ENCODE results near the gene P4HA2.

The P4HA2 gene

DNA sequence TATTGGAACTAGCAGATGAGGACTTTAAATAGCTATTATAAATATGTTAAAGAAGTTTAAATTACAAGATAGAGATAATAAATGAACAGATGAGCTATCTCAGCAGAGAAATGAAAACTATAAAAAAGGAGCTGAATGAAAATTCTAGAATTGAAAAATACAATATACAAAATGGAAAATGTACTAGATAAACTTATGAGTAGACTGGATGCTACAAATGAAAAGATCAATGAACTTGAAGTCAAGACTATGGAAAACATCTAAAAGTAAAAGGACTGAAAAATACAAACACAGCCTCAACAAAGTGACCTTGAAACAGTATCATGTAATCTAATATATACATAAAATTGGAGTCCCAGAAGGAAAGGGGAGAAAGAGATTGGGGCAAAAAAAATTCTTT, 19.2 kb upstream of the P4HA2 start:
- no peak for DNase-seq

DNA sequence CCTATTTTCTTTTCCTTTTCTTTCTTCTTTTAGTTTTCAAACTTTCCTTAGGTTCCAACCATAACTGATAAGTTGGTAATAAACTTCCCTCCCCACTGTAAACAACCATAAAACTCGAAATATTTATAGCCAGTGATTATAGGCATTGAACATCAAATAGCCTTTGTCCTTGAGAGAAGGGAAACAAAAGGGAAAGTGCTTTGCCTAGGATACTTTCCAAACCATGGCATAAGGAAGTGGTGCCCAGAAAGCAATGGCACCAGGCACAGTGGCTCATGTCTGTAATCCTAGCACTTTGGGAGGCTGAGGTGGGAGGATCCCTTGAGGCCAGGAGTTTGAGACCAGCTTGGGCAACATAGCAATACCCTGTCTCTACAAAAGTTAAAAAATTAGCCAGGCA, 17.9 kb upstream of the P4HA2 start:
- no peak for DNase-seq

DNA sequence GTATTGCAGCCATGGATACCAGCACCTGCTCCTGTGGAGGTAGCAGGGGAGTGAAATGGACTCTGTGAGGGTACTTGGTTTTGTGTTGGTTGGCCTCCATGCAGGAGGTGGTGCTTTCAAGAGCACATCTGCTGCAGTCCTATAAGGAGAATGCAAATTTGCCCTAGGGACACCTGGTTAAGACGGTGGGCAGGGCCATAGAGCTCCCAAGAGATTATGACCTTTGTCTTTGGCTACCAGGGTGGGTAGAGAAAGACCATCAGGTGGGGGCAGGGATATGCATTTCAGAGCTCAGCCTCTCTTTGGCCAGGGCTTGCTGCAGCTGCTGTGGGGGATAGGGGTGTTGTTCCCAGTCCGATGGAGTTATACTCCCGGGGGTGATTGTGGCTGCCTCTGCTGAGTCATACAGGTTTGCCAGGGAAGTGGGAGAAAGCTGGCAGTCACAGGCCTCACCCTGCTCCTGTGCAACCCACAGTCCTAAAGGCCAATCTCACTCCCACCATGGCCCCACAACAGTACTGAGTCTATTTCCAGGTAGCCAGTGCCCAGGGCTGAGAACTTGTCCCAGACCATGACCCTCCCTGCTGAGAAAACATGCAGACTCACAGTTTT, 15.8 kb upstream of the P4HA2 start:
- no peak for DNase-seq

GRCh38 chr5:132239776-132240175, 12.1 kb upstream of the P4HA2 start:
- no peak for DNase-seq

GRCh38 chr5:132238901-132239500, 11.3 kb upstream of the P4HA2 start:
- no peak for DNase-seq

- peak; percentile 33 to 60 for DNase-seq
These were observed 10.6 kb upstream of the P4HA2 start for GRCh38 chr5:132238169-132238744.

DNA sequence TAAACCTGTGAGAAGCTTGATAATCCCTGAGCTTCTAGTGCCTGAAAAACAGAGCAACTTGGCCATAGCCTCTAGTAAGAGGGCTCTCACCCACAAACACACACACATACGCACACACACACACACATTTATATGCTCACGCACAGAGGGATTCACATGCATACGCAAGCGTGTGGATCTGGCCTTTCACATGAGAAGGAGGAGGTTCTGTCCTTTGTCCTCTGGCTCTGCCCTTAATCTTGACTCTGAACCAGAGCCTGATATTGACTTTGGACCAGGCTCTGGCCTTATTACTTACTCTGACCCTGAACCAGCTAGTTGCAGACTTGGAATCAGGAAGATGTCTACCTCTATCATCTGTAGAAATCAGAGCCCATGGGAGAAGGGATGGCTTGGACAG, 10.0 kb upstream of the P4HA2 start:
- no peak for DNase-seq

DNA sequence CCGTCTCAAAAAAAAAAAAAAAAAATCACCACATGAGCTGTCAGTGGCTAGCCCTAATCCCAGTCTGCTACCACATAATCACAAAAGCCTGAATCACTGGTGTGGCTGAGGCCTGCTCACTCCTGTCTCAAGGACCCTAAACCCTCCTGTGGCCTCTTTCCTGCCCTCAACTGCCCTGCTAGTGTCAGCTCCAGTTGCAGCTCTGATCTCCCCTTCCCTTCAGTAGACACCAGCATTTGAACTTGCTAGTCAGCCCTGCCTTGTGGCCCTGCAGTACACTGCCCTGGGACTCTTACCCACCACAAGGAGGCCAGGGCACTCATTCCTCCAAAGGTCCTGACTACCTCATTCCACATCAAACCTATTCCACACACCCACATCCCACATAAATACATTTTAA, 9.5 kb upstream of the P4HA2 start:
- DNase-seq, result no peak

DNA sequence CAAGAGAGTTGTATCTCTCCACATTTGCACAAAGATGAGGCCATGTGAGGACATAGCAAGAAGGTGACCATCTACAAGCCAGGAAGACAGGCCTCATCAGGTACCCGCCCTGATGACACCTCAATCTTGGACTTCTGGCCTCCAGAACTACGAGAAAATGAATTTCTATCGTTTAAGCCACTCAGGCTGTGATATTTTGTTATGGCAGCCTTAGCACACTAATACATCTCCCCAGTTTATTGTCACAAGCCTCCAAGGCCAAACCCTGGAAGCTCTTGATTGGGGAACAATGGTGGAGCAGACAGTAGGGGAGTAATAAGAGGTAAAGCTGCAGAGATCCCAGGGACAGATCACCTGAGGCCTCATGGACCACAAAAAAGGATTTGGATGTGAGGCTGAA, 7.7 kb upstream of the P4HA2 start:
- DNase-seq, result no peak

GRCh38 chr5:132234684-132235062, 7.0 kb upstream of the P4HA2 start:
- no peak for DNase-seq

DNA sequence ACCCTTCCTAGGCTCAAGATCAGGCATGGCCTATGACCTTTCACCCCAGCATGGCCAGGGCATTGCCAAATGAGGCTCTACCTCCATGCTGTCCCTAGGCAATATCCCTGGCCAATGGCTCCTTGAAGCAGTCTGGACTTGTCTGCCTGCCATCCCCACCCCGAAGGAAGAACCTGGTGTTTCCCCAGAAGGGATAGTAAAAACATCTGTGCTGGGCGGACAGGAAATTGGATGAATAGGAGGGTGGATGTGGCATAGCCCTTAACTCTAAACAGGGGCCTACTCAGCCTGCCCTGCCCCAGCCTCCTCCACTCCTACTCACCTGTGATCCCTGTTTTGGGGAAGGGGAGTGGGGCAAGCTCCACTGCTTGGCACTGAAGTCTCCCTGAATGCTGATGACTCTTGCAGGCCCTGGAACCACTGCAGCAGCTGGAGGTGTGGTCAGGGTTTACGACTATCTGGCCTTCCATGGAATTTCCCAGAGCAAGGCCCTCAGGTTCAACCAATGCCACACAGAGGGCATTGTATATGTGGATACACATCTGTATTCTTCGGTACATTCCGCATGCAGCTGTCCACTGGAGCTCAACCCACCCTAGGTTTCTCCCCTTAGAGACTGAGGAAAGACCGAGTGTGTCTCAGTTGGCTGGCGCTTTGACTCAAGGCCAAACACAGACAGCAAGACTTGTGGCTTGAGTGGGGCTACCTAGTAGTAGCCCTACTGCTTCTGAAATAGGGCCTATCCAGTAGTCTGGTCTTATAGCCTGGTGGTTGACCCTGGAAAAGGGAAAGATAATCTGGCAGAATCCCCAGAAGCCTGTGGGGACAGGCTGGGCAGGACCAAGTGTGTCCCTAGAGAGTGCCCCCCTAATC, 6.4 kb upstream of the P4HA2 start:
- DNase-seq, result no peak

- no peak for DNase-seq
These were observed 5.4 kb upstream of the P4HA2 start for GRCh38 chr5:132233081-132233480.

- DNase-seq, result no peak
These were observed 4.8 kb upstream of the P4HA2 start for GRCh38 chr5:132232465-132232864.

GRCh38 chr5:132230871-132231270, 3.2 kb upstream of the P4HA2 start:
- no peak for DNase-seq

DNA sequence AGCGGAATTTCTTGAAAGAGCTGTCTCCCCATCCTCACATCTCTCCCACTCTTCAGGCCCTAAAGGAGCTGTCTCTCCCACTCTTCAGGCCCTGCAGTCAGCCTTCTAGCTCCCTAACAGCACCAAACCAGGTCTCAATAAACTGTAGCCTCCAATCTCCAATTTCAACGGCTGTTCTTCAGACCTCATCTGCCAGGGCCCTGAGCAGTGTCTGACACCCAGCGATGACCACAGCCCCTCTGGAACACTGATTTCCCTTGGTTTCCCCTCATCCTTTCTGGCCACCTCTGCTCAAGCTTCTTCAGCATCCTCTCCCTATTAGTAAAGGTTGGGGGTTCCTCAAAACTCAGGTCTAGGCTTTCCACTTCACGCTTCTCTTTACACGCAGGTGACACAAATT, 1.6 kb upstream of the P4HA2 start:
- DNase-seq, result no peak

- DNase-seq, result no peak
These were observed 785 bp upstream of the P4HA2 start for GRCh38 chr5:132228241-132229035.

DNA sequence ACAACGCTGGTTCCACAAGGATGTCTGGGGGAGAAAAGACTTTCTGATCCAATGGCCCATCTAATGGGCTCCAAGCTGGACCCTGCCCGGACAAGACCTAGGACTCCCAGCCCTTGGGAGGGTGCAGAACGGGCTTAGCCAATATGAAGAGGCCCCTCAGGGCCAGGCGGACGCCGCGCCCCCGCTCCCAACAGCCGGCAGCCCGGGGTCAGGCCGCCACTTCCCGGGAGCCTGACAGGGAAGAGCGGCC, 493 bp downstream of the P4HA2 start:
- DNase-seq, result peak in 1 of 2 experiments; percentile 27

DNA sequence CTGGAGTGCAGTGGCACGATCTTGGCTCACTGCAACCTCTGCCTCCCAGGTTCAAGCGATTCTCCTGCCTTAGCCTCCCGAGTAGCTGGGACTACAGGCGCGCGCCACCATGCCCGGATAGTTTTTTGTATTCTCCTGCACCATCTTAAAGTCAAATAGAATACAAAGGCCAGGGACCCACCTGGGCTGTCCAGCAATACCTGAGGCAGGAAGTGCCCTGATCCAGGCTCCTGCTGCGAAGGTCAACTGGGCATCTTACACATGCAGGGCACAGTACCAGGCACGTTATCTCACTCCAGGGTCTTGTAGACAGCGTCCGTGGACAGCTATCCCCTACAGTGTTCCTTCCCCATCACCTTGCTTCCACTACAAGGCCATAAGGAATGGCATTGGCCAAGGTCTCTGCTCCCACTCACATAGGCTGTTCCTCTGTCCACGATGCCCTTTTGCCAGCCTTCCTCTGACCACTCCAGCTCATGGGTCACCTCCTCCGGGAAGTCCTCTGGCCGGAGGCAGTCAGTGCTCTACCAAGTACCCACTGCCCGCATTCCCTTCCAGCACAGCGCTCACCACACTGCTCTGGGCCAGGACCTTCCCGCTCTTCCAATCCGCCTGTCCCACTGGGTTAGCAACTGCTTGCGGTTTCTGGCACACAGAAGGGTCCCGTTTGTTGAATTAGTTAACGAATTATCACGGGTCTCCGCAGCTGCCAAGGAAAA, 978 bp downstream of the P4HA2 start:
- peak in 1 of 2 experiments; percentile 27 for DNase-seq

GRCh38 chr5:132225165-132226032, 2.3 kb downstream of the P4HA2 start:
- peak; percentile 53 to 83 for DNase-seq

DNA sequence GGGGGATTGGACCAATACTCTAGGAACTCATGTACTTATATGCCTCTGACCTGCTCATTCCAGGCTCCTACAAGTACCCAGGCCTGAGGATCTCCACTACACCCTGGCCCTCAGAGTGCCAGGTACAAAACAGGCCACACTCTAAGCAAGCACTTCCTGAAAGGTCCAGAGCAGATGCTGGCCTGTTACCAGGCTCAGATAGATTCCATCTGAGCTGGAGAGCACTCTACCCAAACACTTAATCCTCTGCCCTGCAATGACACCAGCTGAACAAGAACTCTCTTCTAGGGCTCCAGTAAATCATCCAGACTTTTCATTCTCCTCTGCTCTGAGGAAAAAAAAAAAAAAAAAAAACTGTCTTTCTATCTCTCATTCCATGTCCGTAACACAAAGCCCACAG, 2.9 kb downstream of the P4HA2 start:
- DNase-seq, result peak in 1 of 2 experiments; percentile 64

- DNase-seq, result no peak
These were observed 3.8 kb downstream of the P4HA2 start for GRCh38 chr5:132223861-132224260.

- DNase-seq, result no peak
These were observed 5.0 kb downstream of the P4HA2 start for GRCh38 chr5:132222649-132223038.
